NCI-H1930 (cell line): Measurements from ENCODE around the gene NUFIP1.
"Not testable (repeated sequence)": the region's sequence is repeated elsewhere in the genome, so short reads cannot be mapped to it uniquely, and the experiment has no call there.

ENCODE experiments used
- DNase-seq, 2 experiments: peaks; one replicate each; lab custom pipeline; 2025; lab: John Stamatoyannopoulos, UW

Gene NUFIP1

GRCh38 chr13:44919104-44919804 lies 70.0 kb downstream of the NUFIP1 start:
- DNase-seq, result no peak

GRCh38 chr13:44918326-44919103 lies 70.8 kb downstream of the NUFIP1 start:
- peak; percentile 84 to 92 for DNase-seq

GRCh38 chr13:44917589-44918325 lies 71.5 kb downstream of the NUFIP1 start:
- DNase-seq, result peak; percentile 98 to 99

- DNase-seq, result no peak
These were observed 76.8 kb downstream of the NUFIP1 start for GRCh38 chr13:44912278-44913016.

GRCh38 chr13:44908712-44909111 lies 80.6 kb downstream of the NUFIP1 start:
- no peak for DNase-seq

GRCh38 chr13:44908266-44908665 lies 81.0 kb downstream of the NUFIP1 start:
- DNase-seq, result no peak

GRCh38 chr13:44906713-44907112 lies 82.6 kb downstream of the NUFIP1 start:
- DNase-seq, result no peak

- no peak for DNase-seq
These were observed 83.0 kb downstream of the NUFIP1 start for GRCh38 chr13:44906230-44906629.

GRCh38 chr13:44905556-44905955 lies 83.7 kb downstream of the NUFIP1 start:
- DNase-seq, result no peak

GRCh38 chr13:44904967-44905366 lies 84.3 kb downstream of the NUFIP1 start:
- DNase-seq, result peak in 1 of 2 experiments; percentile 47

- DNase-seq, result no peak
These were observed 85.7 kb downstream of the NUFIP1 start for GRCh38 chr13:44903574-44903985.

GRCh38 chr13:44902738-44903137 lies 86.5 kb downstream of the NUFIP1 start:
- DNase-seq, result no peak

- peak in 1 of 2 experiments; percentile 20 for DNase-seq
These were observed 89.3 kb downstream of the NUFIP1 start for GRCh38 chr13:44899967-44900366.

- not testable (repeated sequence) for DNase-seq
These were observed 91.0 kb downstream of the NUFIP1 start for GRCh38 chr13:44898308-44898707.

- DNase-seq, result no peak
These were observed 93.3 kb downstream of the NUFIP1 start for GRCh38 chr13:44895953-44896335.

- no peak for DNase-seq
These were observed 93.9 kb downstream of the NUFIP1 start for GRCh38 chr13:44895264-44895952.

GRCh38 chr13:44894001-44894770 lies 95.1 kb downstream of the NUFIP1 start:
- no peak for DNase-seq
